ENCODE data around the gene TRPM3. TPM values are rescaled to one million over a fixed set of nuclear protein-coding genes. Genes with fewer than 3 reads are reported as not detected.

The TRPM3 gene
- total RNA-seq, 1 experiment from 2014 or later: not detected

GRCh38 chr9:70868041-70868440 is 253.4 kb downstream of the TRPM3 start:
- Histone ChIP-seq H3K36me3 (ENCODE audit: control insufficient read depth, insufficient read depth, low read length) (no peaks in the 10 kb centered on the region), H3K4me3 (ENCODE audit: low read depth, low read length) (no peak overlapping the region), H3K27me3 (replicated peaks; ENCODE audit: control insufficient read depth, insufficient read depth, low read length) (no peaks in the 10 kb centered on the region), H3K4me1 (no peaks in the 10 kb centered on the region), H3K9me3 (no peaks in the 10 kb centered on the region)
- Mint-ChIP-seq H3K27me3 (ENCODE audit: insufficient read depth, unreplicated experiment) (peaks cover 5% of the 10 kb centered on the region), H3K4me3 (ENCODE audit: unreplicated experiment) (no peak overlapping the region), H3K27ac (ENCODE audit: unreplicated experiment) (no peak overlapping the region), H3K36me3 (ENCODE audit: insufficient read depth, unreplicated experiment) (no peaks in the 10 kb centered on the region), H3K9me3 (ENCODE audit: unreplicated experiment) (no peaks in the 10 kb centered on the region), H3K4me1 (ENCODE audit: low read depth, unreplicated experiment) (no peaks in the 10 kb centered on the region)
- TF ChIP-seq CTCF (IDR thresholded peaks at IDR 0.05; ENCODE audit: insufficient read depth in 1 of 2, low read depth in 1 of 2, low read length in 1 of 2, severe bottlenecking in 1 of 2, unreplicated experiment in 1 of 2): no peak
- ChIA-PET CTCF (no interaction called here), POLR2A (no interaction called here)
- no TSS peak for BruUV-seq (replicated peaks)
- DNase-seq: no peak
- intact Hi-C loops (cut with micrococcal nuclease; ENCODE audit: unreplicated experiment): loop anchor here (5.0 kb wide), 1 partner anchor 51 kb away; no protein-coding TSS in a partner anchor

- ChIA-PET CTCF (no interaction called here), POLR2A (no interaction called here)
- no peaks in the 10 kb centered on the region for H3K9me3 ChIP-seq
- Mint-ChIP-seq H3K27me3 (ENCODE audit: insufficient read depth, unreplicated experiment) (peaks cover 2% of the 10 kb centered on the region), H3K27ac (ENCODE audit: unreplicated experiment) (no peak overlapping the region), H3K4me1 (ENCODE audit: low read depth, unreplicated experiment) (no peaks in the 10 kb centered on the region), H3K9me3 (ENCODE audit: unreplicated experiment) (no peaks in the 10 kb centered on the region), H3K4me3 (ENCODE audit: unreplicated experiment) (no peak overlapping the region), H3K36me3 (ENCODE audit: insufficient read depth, unreplicated experiment) (no peaks in the 10 kb centered on the region)
- TF ChIP-seq CTCF (IDR thresholded peaks at IDR 0.05; ENCODE audit: insufficient read depth in 1 of 2, low read depth in 1 of 2, low read length in 1 of 2, severe bottlenecking in 1 of 2, unreplicated experiment in 1 of 2): no peak
- intact Hi-C loops (cut with micrococcal nuclease; ENCODE audit: unreplicated experiment): loop anchor here (5.0 kb wide), 1 partner anchor 48 kb away; no protein-coding TSS in a partner anchor
- no peaks in the 10 kb centered on the region for H3K36me3 ChIP-seq (ENCODE audit: control insufficient read depth, insufficient read depth, low read length)
- H3K4me3 ChIP-seq (ENCODE audit: low read depth, low read length): no peak overlapping the region
- DNase-seq: no peak
- H3K27me3 ChIP-seq (replicated peaks; ENCODE audit: control insufficient read depth, insufficient read depth, low read length): no peaks in the 10 kb centered on the region
- BruUV-seq (replicated peaks): no TSS peak
- no peaks in the 10 kb centered on the region for H3K4me1 ChIP-seq
Measured at GRCh38 chr9:70865471-70865870, 255.9 kb downstream of the TRPM3 start.

- Histone ChIP-seq H3K9me3 (no peaks in the 10 kb centered on the region), H3K4me3 (ENCODE audit: low read depth, low read length) (no peak overlapping the region), H3K36me3 (ENCODE audit: control insufficient read depth, insufficient read depth, low read length) (no peaks in the 10 kb centered on the region), H3K4me1 (no peaks in the 10 kb centered on the region), H3K27me3 (replicated peaks; ENCODE audit: control insufficient read depth, insufficient read depth, low read length) (no peaks in the 10 kb centered on the region)
- peaks cover 2% of the 10 kb centered on the region for H3K27me3 Mint-ChIP-seq (ENCODE audit: insufficient read depth, unreplicated experiment)
- no peak for TF ChIP-seq CTCF (IDR thresholded peaks at IDR 0.05; ENCODE audit: insufficient read depth in 1 of 2, low read depth in 1 of 2, low read length in 1 of 2, severe bottlenecking in 1 of 2, unreplicated experiment in 1 of 2)
- H3K4me1 Mint-ChIP-seq (ENCODE audit: low read depth, unreplicated experiment): no peaks in the 10 kb centered on the region
- POLR2A ChIA-PET: no interaction called here
- CTCF ChIA-PET: no interaction called here
- no TSS peak for BruUV-seq (replicated peaks)
- H3K36me3 Mint-ChIP-seq (ENCODE audit: insufficient read depth, unreplicated experiment): no peaks in the 10 kb centered on the region
- intact Hi-C loops (cut with micrococcal nuclease; ENCODE audit: unreplicated experiment): no loop called here
- no peak overlapping the region for H3K27ac Mint-ChIP-seq (ENCODE audit: unreplicated experiment)
- H3K4me3 Mint-ChIP-seq (ENCODE audit: unreplicated experiment): no peak overlapping the region
- no peak for DNase-seq
- H3K9me3 Mint-ChIP-seq (ENCODE audit: unreplicated experiment): no peaks in the 10 kb centered on the region
Measured at GRCh38 chr9:70861797-70862196, 259.6 kb downstream of the TRPM3 start.
